Loucy (cell line): ENCODE results near the gene CELSR1.

Experiments used
- EZH2phosphoT487 ChIP-seq: fragments of 200-600 bp; IDR thresholded peaks from 2 replicates; pipeline ENCODE4 v1.6.1; 2018; ENCODE audit warnings: antibody characterized with exemption, mild to moderate bottlenecking, moderate library complexity, borderline replicate concordance
- TF ChIP-seq, protein P1 (sequence below): fragments of 200-600 bp; sonication (generic); conservative IDR thresholded peaks from 2 replicates; pipeline ENCODE4 v1.5.1; 2014; ENCODE audit warnings: mild to moderate bottlenecking, antibody characterized with exemption, low read length

DNA sequence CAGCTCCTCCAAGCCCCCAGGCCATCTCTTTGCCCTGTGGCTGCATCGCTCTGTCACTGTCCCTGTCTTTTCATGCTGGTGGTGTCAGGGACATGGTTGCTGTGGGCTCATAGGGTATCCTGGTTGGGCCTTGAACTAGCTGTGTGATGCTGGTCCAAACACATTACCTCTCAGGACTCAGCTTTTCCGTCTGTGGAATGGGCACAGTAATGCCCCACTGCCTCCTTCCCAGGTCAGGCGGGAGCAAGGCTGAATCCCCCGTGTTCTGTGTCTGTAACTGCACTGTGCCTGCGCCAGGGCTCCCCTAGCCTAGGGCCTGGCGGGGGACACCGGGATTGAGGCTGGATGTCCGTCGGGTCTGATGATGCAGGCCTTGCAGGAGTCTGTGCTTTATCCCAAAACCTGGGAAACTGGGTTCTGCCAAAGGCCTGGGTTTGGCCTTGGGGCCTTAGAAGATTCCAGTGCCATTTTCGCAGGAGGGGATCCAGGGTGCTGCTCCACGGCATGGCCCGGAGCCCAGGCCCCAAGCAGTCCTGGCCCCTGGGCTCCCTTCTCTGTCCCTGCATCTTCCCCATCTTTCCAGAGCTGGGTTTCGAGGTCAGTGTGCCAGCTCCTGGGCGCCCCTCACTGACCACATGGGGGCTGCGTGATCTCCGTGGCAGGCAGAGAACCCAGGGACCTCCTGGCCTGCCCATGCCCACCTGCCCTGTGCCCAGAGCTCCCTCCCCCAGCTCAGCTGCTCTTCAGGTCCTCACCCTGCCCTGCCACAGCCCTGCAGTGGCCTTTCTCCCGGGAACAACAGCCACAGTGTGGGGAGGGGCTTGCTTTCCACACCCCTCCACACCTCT lies 32.7 kb upstream of the CELSR1 start:
- TF ChIP-seq, protein P1, sequence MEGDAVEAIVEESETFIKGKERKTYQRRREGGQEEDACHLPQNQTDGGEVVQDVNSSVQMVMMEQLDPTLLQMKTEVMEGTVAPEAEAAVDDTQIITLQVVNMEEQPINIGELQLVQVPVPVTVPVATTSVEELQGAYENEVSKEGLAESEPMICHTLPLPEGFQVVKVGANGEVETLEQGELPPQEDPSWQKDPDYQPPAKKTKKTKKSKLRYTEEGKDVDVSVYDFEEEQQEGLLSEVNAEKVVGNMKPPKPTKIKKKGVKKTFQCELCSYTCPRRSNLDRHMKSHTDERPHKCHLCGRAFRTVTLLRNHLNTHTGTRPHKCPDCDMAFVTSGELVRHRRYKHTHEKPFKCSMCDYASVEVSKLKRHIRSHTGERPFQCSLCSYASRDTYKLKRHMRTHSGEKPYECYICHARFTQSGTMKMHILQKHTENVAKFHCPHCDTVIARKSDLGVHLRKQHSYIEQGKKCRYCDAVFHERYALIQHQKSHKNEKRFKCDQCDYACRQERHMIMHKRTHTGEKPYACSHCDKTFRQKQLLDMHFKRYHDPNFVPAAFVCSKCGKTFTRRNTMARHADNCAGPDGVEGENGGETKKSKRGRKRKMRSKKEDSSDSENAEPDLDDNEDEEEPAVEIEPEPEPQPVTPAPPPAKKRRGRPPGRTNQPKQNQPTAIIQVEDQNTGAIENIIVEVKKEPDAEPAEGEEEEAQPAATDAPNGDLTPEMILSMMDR = no peak
- TF ChIP-seq EZH2phosphoT487 = no peak
